Loucy (cell line): ENCODE results near the gene PBRM1.

Experiments used
- CTCF ChIP-seq: fragments of 200-600 bp; sonication (generic); conservative IDR thresholded peaks from 2 replicates; pipeline ENCODE4 v1.5.1; 2014; ENCODE audit warnings: mild to moderate bottlenecking, antibody characterized with exemption, low read length
- EZH2phosphoT487 ChIP-seq: fragments of 200-600 bp; IDR thresholded peaks from 2 replicates; pipeline ENCODE4 v1.6.1; 2018; ENCODE audit warnings: antibody characterized with exemption, mild to moderate bottlenecking, moderate library complexity, borderline replicate concordance

- TF ChIP-seq CTCF: no peak
- no peak for TF ChIP-seq EZH2phosphoT487
Observed at GRCh38 chr3:52530918-52531826, 154.5 kb downstream of the PBRM1 start.
